AG20443 (cell line): ENCODE results near the gene MLST8.
"Not testable (repeated sequence)": the region's sequence is repeated elsewhere in the genome, so short reads cannot be mapped to it uniquely, and the experiment has no call there.

Source experiments
- DNase-seq: peaks from one replicate; pipeline ENCODE4 v3.0.0; 2012; ENCODE audit warnings: low spot score, mixed read lengths

MLST8 gene

GRCh38 chr16:2231016-2231931 is 26.0 kb downstream of the MLST8 start:
- DNase-seq = no peak

DNA sequence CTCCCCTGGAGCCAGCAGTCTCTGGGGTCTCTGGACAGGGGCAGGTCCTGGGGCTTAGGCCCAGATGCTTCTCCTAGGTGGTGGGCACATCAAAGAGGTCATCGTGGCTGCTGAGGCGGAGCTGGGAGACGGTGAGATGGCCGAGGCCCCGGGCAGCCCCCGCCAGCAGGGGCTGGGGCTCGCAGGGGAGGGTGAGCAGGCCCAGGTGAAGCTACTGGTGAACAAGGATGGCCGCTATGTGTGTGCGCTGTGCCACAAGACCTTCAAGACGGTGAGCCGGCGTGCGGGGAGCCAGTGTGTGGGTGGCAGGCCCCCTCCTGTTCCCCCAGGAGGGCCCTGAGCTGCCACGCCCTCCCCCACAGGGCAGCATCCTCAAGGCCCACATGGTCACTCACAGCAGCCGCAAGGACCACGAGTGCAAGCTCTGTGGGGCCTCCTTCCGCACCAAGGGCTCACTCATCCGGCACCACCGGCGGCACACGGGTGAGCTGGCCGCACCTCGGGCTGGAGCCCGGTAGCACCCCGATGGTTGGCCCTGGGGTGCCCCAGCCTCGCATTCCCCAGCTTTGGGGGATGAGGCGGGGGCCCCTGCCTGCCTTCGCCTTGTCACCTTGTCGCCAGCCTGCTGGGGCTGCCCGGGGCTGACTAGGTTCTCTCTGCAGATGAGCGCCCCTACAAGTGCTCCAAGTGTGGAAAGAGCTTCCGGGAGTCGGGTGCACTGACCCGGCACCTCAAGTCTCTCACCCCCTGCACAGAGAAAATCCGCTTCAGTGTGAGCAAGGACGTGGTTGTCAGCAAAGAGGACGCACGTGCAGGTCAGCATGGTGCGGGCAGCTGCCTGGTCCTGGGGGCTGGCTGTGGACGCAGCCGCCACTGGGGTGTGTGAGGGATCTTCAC is 27.1 kb downstream of the MLST8 start:
- DNase-seq = no peak

- no peak for DNase-seq
Observed at GRCh38 chr16:2233046-2233775, 28.0 kb downstream of the MLST8 start.

DNA sequence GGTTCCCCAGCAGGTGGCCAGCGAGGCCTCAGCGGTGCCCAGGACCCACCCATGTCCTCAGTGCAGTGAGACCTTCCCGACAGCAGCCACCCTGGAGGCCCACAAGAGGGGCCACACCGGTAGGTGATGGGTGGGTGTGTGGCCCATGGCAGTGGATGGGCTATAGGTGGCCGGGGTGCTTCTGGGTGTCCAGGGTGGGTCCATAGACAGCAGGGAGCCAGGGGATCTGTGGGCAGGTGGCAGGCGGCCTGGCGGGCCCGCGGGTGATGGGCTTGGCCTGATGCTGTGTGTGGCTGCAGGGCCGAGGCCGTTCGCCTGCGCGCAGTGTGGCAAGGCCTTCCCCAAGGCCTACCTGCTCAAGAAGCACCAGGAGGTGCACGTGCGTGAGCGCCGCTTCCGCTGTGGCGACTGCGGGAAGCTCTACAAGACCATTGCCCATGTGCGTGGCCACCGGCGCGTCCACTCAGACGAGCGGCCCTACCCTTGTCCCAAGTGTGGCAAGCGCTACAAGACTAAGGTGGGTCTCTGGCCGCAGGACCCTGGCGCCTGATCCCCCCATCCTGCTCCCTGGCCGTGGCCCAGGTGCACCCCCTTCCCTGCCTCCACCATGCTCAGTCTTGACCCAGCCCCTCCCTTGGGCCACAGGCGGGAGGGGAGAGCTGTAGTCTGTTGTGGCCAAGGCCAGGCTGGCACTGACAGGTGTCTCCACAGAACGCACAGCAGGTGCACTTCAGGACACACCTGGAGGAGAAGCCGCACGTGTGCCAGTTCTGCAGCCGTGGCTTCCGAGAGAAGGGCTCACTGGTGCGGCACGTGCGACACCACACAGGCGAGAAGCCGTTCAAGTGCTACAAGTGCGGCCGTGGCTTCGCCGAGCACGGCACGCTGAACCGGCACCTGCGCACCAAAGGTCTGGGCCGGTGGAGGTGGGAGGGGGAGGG is 28.9 kb downstream of the MLST8 start:
- no peak for DNase-seq

DNA sequence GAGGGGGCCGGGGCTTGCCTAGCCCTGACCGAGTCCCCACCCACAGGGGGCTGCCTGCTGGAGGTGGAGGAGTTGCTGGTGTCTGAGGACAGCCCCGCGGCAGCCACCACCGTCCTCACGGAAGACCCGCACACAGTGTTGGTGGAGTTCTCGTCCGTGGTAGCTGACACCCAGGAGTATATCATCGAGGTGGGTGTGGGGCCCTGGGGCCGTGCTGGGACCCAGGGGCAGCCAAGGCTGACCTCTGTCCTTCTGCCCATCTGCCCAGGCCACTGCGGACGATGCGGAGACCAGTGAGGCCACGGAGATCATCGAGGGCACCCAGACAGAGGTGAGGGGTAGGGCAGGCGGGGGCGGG is 29.5 kb downstream of the MLST8 start:
- DNase-seq = no peak

DNA sequence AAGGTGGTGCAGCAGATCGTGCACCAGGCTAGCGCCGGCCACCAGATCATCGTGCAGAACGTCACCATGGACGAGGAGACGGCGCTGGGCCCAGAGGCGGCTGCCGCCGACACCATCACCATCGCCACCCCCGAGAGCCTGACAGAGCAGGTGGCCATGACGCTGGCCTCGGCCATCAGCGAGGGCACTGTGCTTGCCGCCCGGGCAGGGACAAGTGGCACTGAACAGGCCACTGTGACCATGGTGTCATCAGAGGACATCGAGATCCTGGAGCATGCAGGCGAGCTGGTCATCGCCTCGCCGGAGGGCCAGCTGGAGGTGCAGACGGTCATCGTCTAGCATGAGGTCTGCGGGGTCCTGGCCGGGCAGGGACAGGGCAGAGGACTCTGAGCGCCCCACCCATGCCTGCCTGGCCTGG is 30.0 kb downstream of the MLST8 start:
- DNase-seq = no peak

DNA sequence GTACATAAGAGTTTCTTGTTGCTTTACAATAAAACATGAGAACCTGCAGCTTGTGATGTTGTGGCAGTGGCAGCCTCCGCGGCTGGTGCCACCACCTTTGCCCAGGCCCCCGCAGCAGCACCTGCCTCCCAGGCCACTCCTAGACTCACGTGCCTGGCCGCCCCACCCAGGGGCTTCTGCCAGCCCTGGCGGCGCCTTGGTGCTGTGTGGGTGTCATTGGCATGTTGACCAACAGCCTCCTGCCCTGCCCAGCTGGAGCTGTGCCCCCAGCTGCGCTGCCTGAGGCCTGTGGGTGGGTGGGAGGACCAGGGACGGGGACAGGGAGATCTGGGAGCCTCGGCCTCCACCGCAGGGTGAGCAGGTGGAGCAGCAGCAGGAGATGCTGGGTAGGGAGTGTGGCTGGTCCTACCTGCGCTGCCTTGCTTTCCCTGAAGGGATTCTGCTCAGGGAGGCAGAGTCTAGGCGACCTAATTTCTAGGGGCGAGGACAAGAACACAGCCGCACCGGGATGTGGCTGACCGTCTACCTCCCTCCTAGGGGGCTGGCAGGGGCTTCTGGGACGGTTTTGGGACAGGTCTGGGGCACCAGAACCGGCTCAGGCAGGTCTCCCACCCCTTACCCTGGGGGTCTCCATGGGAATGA is 30.6 kb downstream of the MLST8 start:
- DNase-seq = no peak

GRCh38 chr16:2236337-2237101 is 31.3 kb downstream of the MLST8 start, which contains the start of gene DNASE1L2:
DNASE1L2 (plus strand) TSS chr16:2236444; CDS start chr16:2236817, 373 bp downstream.
- peak; percentile 78 for DNase-seq

DNA sequence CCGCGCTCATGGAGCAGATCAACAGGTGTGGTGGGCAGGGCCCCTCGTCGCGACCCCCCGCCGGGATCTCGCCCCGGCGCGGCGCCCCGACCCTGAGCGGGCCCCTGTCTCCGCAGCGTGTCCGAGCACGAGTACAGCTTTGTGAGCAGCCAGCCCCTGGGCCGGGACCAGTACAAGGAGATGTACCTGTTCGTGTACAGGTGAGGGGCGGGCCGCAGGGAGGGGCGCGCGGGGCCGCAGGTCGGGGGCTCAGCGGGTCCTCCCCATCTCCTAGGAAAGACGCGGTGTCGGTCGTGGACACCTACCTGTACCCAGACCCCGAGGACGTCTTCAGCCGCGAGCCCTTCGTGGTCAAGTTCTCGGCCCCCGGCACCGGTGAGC is 31.8 kb downstream of the MLST8 start:
- no peak for DNase-seq

- DNase-seq = no peak
Observed at GRCh38 chr16:2237493-2238149, 32.4 kb downstream of the MLST8 start.

DNA sequence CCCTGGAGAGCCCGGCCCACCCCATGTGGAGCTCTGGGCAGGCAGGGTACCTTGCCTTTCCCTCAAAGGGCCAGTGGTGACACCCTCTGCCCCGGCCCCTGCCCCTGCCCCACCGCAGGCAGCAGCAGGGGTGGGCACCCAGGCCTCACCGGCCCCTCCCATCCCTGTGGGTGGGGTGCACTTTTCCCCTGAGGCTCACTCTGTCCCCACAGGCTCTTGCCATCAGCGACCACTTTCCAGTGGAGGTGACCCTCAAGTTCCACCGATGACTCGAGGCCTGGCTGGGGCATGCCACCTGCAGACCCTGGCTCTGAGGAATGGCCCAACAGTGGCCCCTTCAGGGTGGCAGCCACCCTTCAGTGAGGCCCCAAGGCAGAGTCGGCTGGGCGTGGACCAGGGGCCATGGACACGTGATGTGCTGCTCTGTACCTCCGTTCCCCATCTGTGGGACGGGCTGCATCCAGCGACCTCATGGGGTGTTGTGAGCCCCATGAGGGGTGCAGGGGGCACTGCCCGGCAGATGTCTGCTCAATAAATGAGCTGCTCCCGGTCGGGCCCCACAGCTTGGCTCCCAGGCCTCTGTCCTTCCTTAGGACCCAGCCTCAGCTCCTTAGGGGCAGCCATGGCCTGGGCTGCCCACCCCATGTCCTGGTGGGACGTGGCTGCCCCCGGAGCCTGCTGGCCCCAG is 33.0 kb downstream of the MLST8 start:
- DNase-seq = no peak

GRCh38 chr16:2238838-2239675 is 33.8 kb downstream of the MLST8 start:
- no peak for DNase-seq

DNA sequence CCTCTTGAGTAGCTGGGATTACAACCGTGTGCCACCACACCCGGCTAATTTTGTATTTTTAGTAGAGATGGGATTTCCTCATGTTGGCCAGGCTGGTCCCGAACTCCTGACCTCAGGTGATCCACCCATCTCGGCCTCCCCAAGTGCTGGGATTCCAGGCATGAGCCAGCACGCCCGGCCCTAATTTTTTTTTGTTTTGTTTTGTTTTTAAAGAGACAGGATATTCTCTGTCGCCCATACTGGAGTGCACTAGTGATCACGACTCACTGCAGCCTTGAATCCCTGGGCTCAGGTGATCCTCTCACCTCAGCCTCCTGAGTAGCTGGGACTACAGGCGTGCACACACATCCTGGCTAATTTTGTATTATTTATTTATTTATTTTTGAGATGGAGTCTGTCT is 35.1 kb downstream of the MLST8 start:
- not testable (repeated sequence) for DNase-seq

DNA sequence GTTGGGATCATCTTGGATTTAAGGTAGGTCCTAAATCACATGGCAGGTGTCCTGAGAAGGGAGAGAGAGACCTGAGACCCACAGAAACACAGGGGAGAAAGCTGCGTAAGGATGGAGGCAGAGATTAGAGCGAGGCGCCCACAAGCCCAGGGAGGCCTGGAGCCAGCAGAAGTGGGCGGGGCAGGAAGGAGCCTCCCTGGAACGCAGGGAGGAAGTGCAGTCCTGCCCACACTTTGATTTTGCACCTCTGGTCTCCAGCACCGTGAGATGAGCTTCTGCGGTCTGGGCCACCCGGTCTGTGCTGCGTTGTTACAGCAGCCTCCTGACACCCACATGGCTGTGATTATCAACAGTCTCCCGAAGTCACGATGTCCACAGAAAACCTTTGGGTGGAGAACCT is 37.3 kb downstream of the MLST8 start:
- no peak for DNase-seq

DNA sequence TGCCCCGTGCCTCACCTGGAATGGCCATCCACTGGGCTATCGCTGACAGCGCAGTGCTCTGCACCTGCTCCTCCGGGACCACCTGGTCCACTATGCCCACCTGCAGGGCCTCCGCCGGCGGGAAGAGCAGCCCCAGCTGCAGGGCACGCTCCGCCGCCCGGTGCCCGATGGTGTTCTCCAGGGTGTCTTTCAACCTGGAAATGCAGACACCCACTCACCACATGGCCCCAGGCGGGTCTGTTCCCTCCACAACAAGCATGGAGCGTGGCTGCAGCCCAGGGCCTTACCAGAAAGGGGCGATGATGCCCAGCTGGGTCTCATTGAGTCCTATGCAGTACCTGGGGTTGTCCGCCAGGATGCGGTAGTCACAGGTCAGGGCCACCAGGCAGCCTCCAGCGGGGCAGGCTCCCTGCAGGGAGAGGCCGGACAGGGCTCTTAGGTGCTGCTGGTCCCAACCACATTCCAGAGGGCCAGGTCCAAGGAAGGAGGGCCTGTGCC is 37.8 kb downstream of the MLST8 start:
- DNase-seq = no peak

GRCh38 chr16:2243781-2244180 is 38.5 kb downstream of the MLST8 start:
- no peak for DNase-seq

DNA sequence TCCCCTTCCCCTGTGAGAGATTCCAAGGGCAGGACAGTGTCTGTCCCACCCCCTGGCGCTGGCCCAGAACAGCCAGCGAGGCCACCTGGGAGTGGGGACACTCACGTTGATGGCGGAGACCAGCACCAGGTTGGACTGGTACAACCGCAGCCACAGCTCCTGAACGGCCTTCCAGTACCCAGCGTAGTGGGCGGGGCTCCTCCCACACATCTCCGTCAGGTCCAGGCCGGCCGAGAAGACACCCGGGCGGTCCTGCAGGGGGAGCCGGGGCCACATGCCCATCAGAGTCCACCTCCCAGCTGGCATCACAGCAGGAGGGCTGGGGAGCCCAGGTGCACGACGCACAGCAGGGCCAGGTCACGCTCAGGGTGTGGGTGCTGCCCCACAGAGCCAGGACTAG is 39.0 kb downstream of the MLST8 start:
- DNase-seq = no peak
